PC-9 (cell line): ENCODE measurements around the gene PRDM16.

Experiments used
- EZH2 ChIP-seq: fragments of 200-600 bp; sonication (generic); IDR thresholded peaks from 2 replicates; pipeline ENCODE4 v1.8.0; 2017; ENCODE audit warnings: antibody characterized with exemption, low read depth
- TF ChIP-seq, protein P1 (sequence below): fragments of 200-600 bp; sonication (generic); conservative IDR thresholded peaks from 2 replicates; pipeline ENCODE4 v1.6.1; 2017; ENCODE audit warnings: mixed run types, antibody characterized with exemption, mild to moderate bottlenecking, moderate library complexity

DNA sequence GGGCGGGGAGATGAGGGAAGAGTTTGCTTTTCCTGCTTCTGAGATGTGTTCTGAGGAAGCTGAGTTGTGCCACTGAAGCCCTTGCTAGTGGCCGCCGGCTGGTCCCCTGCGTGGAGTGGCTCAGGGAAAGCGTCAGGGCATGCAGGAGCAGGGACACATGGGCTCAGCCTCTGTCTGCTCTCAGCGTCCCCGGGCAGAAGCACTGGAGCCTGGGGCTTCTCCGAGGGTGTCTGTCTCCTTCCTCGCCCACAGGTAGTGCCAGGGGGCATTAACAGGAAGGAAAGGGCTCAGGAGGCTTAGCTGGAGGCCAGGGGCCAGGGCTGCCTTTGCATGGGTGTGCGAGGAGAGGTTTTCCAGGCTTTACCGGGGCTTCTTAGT lies 7.3 kb downstream of the PRDM16 start:
- TF ChIP-seq, protein P1, sequence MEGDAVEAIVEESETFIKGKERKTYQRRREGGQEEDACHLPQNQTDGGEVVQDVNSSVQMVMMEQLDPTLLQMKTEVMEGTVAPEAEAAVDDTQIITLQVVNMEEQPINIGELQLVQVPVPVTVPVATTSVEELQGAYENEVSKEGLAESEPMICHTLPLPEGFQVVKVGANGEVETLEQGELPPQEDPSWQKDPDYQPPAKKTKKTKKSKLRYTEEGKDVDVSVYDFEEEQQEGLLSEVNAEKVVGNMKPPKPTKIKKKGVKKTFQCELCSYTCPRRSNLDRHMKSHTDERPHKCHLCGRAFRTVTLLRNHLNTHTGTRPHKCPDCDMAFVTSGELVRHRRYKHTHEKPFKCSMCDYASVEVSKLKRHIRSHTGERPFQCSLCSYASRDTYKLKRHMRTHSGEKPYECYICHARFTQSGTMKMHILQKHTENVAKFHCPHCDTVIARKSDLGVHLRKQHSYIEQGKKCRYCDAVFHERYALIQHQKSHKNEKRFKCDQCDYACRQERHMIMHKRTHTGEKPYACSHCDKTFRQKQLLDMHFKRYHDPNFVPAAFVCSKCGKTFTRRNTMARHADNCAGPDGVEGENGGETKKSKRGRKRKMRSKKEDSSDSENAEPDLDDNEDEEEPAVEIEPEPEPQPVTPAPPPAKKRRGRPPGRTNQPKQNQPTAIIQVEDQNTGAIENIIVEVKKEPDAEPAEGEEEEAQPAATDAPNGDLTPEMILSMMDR: no peak
- TF ChIP-seq EZH2: no peak
